Tibial nerve (tissue), 4 donors: Measurements from ENCODE around the gene JPH4.

Experiments
- EP300 ChIP-seq, 2 donors: sonication (generic); formaldehyde crosslinking; IDR thresholded peaks; one replicate each; pipeline ENCODE4 v1.6.1; 2017; ENCODE audit warnings: antibody characterized with exemption in 2 of 2, mild to moderate bottlenecking in 1 of 2
- POLR2A ChIP-seq, 2 donors: fragments of 450-650 bp; IDR thresholded peaks; one replicate each; pipeline ENCODE4 v1.6.1; 2017; ENCODE audit warnings: antibody characterized with exemption in 2 of 2, mild to moderate bottlenecking in 2 of 2, moderate library complexity in 2 of 2
- TF ChIP-seq, protein P1 (sequence below), 5 experiments: fragments of 200-600 bp in 3 of 5; fragments of 450-650 bp in 2 of 5; sonication (generic) in 3 of 5; IDR thresholded peaks; one replicate each; pipeline ENCODE4 v1.5.1; 2016 to 2019; ENCODE audit warnings: antibody characterized with exemption in 5 of 5, mild to moderate bottlenecking in 3 of 5, moderate library complexity in 2 of 5

GRCh38 chr14:23542261-23542660 is 36.3 kb downstream of the JPH4 start:
- TF ChIP-seq, protein P1, sequence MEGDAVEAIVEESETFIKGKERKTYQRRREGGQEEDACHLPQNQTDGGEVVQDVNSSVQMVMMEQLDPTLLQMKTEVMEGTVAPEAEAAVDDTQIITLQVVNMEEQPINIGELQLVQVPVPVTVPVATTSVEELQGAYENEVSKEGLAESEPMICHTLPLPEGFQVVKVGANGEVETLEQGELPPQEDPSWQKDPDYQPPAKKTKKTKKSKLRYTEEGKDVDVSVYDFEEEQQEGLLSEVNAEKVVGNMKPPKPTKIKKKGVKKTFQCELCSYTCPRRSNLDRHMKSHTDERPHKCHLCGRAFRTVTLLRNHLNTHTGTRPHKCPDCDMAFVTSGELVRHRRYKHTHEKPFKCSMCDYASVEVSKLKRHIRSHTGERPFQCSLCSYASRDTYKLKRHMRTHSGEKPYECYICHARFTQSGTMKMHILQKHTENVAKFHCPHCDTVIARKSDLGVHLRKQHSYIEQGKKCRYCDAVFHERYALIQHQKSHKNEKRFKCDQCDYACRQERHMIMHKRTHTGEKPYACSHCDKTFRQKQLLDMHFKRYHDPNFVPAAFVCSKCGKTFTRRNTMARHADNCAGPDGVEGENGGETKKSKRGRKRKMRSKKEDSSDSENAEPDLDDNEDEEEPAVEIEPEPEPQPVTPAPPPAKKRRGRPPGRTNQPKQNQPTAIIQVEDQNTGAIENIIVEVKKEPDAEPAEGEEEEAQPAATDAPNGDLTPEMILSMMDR (IDR thresholded peaks at IDR 0.05): no peak
- TF ChIP-seq POLR2A (IDR thresholded peaks at IDR 0.05): no peak
- TF ChIP-seq EP300 (IDR thresholded peaks at IDR 0.05): no peak
